Thyroid gland (tissue), 4 donors: ENCODE results near the gene COA5. TPM values are rescaled to one million over a fixed set of nuclear protein-coding genes. Genes with fewer than 3 reads are reported as not detected.

Experiments used
- DNase-seq, 2 donors: peaks; one replicate each; pipeline ENCODE4 v3.0.0-alpha.2; 2019
- H3K27ac ChIP-seq, 3 donors: fragments of 200-600 bp; sonication (generic); 1 replicate in 2 of 3; 2 replicates in 1 of 3; pipeline ENCODE4 v1.5.1; 2016 to 2019; ENCODE audit warnings: mild to moderate bottlenecking in 1 of 3, moderate library complexity in 1 of 3
- H3K27me3 ChIP-seq: fragments of 200-600 bp; sonication (generic); one replicate; pipeline ENCODE4 v1.5.1; 2019
- H3K36me3 ChIP-seq, 2 donors: fragments of 200-600 bp; sonication (generic); one replicate each; pipeline ENCODE4 v1.5.1; 2016 to 2019
- H3K4me1 ChIP-seq, 2 donors: fragments of 200-600 bp; sonication (generic); one replicate each; pipeline ENCODE4 v1.5.1; 2017 to 2019
- H3K4me3 ChIP-seq, 3 donors: fragments of 200-600 bp; sonication (generic); replicated peaks in 1 of 3; 1 replicate in 2 of 3; 2 replicates in 1 of 3; pipeline ENCODE4 v1.5.1; 2016; ENCODE audit warnings: mild to moderate bottlenecking in 1 of 3
- H3K9me3 ChIP-seq: fragments of 200-600 bp; sonication (generic); one replicate; pipeline ENCODE4 v1.5.1; 2017
- POLR2A ChIP-seq, 2 donors: fragments of 450-650 bp; IDR thresholded peaks; one replicate each; pipeline ENCODE4 v1.6.1; 2017; ENCODE audit warnings: antibody characterized with exemption in 2 of 2, mild to moderate bottlenecking in 2 of 2, moderate library complexity in 1 of 2
- WGBS, 2 donors: methylation state at CpG; one replicate each; pipeline ENCODE4 v1.1.5; 2017; 5-methylcytosine and 5-hydroxymethylcytosine counted together
- intact Hi-C: fragments of 100-400 bp; cut with DNase I; formaldehyde crosslinking; loops from one replicate; pipeline ENCODE4 v1.15.1; 2023
- total RNA-seq, 4 donors: library from RNA; depleted of rRNA; stranded (reverse); fragments of >200 nt; gene quantifications; one replicate each; pipeline ENCODE4 v1.2.3, GENCODE V29; 2016
- TF ChIP-seq, protein P1 (sequence below), 6 experiments: fragments of 200-600 bp in 3 of 6; fragments of 450-650 bp in 3 of 6; sonication (generic) in 3 of 6; IDR thresholded peaks; one replicate each; pipeline ENCODE4 v1.5.1; 2016 to 2019; ENCODE audit warnings: antibody characterized with exemption in 6 of 6, mild to moderate bottlenecking in 2 of 6, inconsistent platforms in 1 of 6, moderate library complexity in 1 of 6

Gene COA5
- total RNA-seq, 4 donors from 2014 or later, result 51.5 to 68.3 (median 55.1) TPM

DNA sequence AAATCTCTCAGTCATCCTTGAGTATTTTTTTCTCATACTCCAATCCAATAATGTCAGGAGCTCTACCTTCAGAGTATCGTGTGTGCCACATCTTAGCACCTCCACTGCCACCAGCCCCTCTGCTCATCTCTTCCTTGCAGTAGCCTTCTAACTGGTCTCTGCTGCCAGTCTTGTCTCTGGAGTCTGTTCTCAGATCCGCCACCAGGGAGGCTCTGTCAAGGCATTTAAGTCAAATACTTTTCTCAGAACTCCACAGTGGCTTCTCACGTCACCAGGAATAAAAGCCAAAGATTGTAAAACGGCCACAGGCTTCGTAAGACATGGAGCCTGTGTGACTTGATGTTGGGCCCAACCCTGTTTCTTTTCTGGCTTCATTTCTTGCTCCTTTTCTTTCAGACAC is 7.2 kb upstream of the COA5 start:
- intact Hi-C loops, result no loop called here
- Histone ChIP-seq H3K4me1 (peaks cover 3 to 7% of the 10 kb centered on the region in 2 donors), H3K4me3 (no peak overlapping the region), H3K9me3 (no peaks in the 10 kb centered on the region), H3K27ac (no peak overlapping the region), H3K27me3 (no peaks in the 10 kb centered on the region), H3K36me3 (peaks cover 20 to 63% of the 10 kb centered on the region in 2 donors)
- 91 to 93% methylated on average over 5 of the region's 5 CpGs for WGBS, 2 donors
- no peak for DNase-seq
- no peak for TF ChIP-seq POLR2A (IDR thresholded peaks at IDR 0.05)
- TF ChIP-seq, protein P1, sequence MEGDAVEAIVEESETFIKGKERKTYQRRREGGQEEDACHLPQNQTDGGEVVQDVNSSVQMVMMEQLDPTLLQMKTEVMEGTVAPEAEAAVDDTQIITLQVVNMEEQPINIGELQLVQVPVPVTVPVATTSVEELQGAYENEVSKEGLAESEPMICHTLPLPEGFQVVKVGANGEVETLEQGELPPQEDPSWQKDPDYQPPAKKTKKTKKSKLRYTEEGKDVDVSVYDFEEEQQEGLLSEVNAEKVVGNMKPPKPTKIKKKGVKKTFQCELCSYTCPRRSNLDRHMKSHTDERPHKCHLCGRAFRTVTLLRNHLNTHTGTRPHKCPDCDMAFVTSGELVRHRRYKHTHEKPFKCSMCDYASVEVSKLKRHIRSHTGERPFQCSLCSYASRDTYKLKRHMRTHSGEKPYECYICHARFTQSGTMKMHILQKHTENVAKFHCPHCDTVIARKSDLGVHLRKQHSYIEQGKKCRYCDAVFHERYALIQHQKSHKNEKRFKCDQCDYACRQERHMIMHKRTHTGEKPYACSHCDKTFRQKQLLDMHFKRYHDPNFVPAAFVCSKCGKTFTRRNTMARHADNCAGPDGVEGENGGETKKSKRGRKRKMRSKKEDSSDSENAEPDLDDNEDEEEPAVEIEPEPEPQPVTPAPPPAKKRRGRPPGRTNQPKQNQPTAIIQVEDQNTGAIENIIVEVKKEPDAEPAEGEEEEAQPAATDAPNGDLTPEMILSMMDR (IDR thresholded peaks at IDR 0.05), result no peak

GRCh38 chr2:98614024-98614739 is 5.9 kb upstream of the COA5 start:
- Histone ChIP-seq H3K36me3 (peaks cover 16 to 65% of the 10 kb centered on the region in 2 donors), H3K27ac (no peak overlapping the region), H3K27me3 (no peaks in the 10 kb centered on the region), H3K4me3 (no peak overlapping the region), H3K9me3 (no peaks in the 10 kb centered on the region), H3K4me1 (peaks cover 16 to 18% of the 10 kb centered on the region in 2 donors)
- DNase-seq, result no peak
- 94 to 97% methylated on average over 9 of the region's 9 CpGs for WGBS, 2 donors
- intact Hi-C loops, result no loop called here
- TF ChIP-seq, protein P1 (IDR thresholded peaks at IDR 0.05), result no peak
- TF ChIP-seq POLR2A (IDR thresholded peaks at IDR 0.05), result no peak

- WGBS, 2 donors, result 3 to 4% methylated on average over 23 to 26 of the region's 29 CpGs
- Histone ChIP-seq H3K4me3 (peak overlapping the region; percentile 65 to 78 (median 77)), H3K27me3 (no peaks in the 10 kb centered on the region), H3K36me3 (peaks cover 8 to 27% of the 10 kb centered on the region in 2 donors), H3K27ac (peak overlapping the region; percentile 86 to 96 (median 91)), H3K4me1 (peaks cover 31 to 36% of the 10 kb centered on the region in 2 donors), H3K9me3 (no peaks in the 10 kb centered on the region)
- intact Hi-C loops, result loop anchor here (10.0 kb wide), 1 partner anchor 164 kb away; the partner anchor contains the start of gene INPP4A
- peak; percentile 4 to 27 for DNase-seq
- no peak for TF ChIP-seq POLR2A (IDR thresholded peaks at IDR 0.05)
- TF ChIP-seq, protein P1 (IDR thresholded peaks at IDR 0.05), result no peak
Observed at GRCh38 chr2:98608962-98609604, 771 bp upstream of the COA5 start.

GRCh38 chr2:98607741-98608115 is 584 bp downstream of the COA5 start:
- Histone ChIP-seq H3K27ac (peak overlapping the region in 2 of 3 donors; percentile 91 to 96), H3K4me3 (peak overlapping the region; percentile 65 to 78 (median 77)), H3K36me3 (peaks cover 8 to 19% of the 10 kb centered on the region in 2 donors), H3K9me3 (no peaks in the 10 kb centered on the region), H3K27me3 (no peaks in the 10 kb centered on the region), H3K4me1 (peaks cover 31 to 36% of the 10 kb centered on the region in 2 donors)
- intact Hi-C loops, result loop anchor here (10.0 kb wide), 1 partner anchor 163 kb away; the partner anchor contains the start of gene INPP4A
- peak in 1 of 2 donors; percentile 12 for DNase-seq
- TF ChIP-seq, protein P1 (IDR thresholded peaks at IDR 0.05), result no peak
- no peak for TF ChIP-seq POLR2A (IDR thresholded peaks at IDR 0.05)
- WGBS, 2 donors, result 2 to 6% methylated on average over 7 of the region's 7 CpGs

DNA sequence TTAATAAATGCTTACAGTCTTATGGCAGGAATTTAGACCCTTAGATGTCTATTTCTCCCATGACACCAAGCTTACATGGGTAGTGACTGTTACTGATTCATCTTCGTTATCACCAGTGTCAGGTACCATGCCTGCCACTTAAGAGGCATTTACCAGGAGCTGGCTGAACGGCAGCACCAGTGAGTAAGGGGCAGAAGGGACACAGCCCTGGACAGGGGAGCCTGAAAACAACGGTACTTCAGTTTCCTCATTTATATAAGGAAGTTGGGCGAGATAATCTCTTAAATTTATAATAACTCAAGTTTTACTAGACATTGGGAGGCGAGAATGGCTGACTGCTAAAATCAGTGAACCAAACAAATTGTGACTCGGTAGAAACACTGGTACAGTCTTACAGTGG is 1.2 kb downstream of the COA5 start:
- DNase-seq, result no peak
- TF ChIP-seq, protein P1 (IDR thresholded peaks at IDR 0.05), result no peak
- no peak for TF ChIP-seq POLR2A (IDR thresholded peaks at IDR 0.05)
- H3K4me1 ChIP-seq, result peaks cover 31 to 36% of the 10 kb centered on the region in 2 donors
- no peaks in the 10 kb centered on the region for H3K27me3 ChIP-seq
- peak overlapping the region in 1 of 3 donors; percentile 91 for H3K27ac ChIP-seq
- intact Hi-C loops, result loop anchor here (10.0 kb wide), 1 partner anchor 162 kb away; the partner anchor contains the start of gene INPP4A
- H3K4me3 ChIP-seq, result no peak overlapping the region
- WGBS, 2 donors, result 61 to 66% methylated on average over 6 of the region's 6 CpGs
- no peaks in the 10 kb centered on the region for H3K9me3 ChIP-seq
- H3K36me3 ChIP-seq, result peaks cover 6 to 18% of the 10 kb centered on the region in 2 donors
